Measurements from ENCODE around the gene ATAD3A. TPM values are rescaled to one million over a fixed set of nuclear protein-coding genes. Genes with fewer than 3 reads are reported as not detected.
"Not testable (repeated sequence)": the region's sequence is repeated elsewhere in the genome, so short reads cannot be mapped to it uniquely, and the experiment has no call there.

Gene ATAD3A
- total RNA-seq, 1 donor, result 35.6 TPM

DNA sequence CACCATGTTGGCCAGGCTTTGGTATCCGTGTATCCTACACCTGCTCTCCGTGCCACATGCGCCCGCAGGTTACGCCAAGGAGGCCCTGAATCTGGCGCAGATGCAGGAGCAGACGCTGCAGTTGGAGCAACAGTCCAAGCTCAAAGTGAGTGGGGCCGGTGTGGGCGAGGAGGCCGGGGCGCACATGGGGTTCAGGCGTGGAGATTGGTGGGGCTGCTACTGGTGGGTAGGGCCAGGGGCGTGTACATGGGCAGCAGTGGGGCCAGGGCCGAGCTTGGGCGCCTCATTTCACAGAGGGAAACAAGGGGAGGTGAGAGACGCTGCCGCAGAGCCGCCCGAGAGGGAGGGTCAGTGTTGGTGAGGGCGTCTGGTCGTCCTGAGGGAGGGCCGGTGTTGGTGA, 34.8 kb upstream of the ATAD3A start:
- DNase-seq (ENCODE audit: low read depth), result no peak
- TF ChIP-seq, protein P1, sequence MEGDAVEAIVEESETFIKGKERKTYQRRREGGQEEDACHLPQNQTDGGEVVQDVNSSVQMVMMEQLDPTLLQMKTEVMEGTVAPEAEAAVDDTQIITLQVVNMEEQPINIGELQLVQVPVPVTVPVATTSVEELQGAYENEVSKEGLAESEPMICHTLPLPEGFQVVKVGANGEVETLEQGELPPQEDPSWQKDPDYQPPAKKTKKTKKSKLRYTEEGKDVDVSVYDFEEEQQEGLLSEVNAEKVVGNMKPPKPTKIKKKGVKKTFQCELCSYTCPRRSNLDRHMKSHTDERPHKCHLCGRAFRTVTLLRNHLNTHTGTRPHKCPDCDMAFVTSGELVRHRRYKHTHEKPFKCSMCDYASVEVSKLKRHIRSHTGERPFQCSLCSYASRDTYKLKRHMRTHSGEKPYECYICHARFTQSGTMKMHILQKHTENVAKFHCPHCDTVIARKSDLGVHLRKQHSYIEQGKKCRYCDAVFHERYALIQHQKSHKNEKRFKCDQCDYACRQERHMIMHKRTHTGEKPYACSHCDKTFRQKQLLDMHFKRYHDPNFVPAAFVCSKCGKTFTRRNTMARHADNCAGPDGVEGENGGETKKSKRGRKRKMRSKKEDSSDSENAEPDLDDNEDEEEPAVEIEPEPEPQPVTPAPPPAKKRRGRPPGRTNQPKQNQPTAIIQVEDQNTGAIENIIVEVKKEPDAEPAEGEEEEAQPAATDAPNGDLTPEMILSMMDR (IDR thresholded peaks at IDR 0.05; ENCODE audit: insufficient read depth, low read length), result no peak

DNA sequence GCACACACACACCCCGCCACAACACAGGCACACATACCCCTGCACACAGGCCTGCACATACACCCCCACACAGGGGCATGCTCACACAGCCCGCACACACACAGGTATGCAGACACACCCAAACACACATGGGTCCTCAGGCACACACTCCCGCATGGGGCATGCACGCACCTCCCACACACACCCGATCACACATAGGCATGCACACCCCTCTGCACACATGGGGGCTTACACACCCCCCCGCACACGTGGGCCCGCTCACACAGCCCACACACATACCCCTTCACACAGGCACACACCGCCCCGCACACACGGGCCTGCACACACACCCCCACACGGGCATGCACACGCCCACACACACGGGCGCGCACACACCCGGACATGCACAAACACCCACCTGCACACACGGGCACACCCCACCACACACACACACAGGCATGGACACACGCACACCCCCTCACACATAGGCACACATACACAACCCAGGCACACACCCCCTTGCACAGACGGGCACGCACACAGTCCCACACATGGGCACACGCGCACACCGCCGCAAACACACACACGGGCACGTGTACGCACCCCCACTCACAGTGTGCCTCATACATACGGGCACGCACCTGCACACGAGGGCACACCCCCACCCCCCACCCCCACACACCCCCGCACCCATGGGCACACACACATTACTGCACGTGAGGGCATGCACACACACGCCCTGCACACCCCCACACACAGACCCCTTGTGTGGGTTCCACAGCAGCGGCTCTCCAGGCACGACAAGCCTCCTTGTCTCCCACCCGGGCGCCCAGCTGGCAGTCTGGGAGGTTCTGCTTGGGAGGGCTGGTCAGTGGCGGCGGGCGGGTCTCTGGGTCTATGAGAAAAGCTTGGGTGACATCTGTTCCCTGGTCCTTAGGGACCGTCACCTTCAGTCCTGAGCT, 32.1 kb upstream of the ATAD3A start:
- no peak overlapping the region for H3K4me3 ChIP-seq (ENCODE audit: low read depth, low read length)
- TF ChIP-seq, protein P1 (IDR thresholded peaks at IDR 0.05; ENCODE audit: insufficient read depth, low read length), result no peak
- no peak for DNase-seq (ENCODE audit: low read depth)

More for the DNA sequence above, 34.8 kb upstream of the ATAD3A start:
- H3K4me3 ChIP-seq (ENCODE audit: low read depth, low read length), result no peak overlapping the region

DNA sequence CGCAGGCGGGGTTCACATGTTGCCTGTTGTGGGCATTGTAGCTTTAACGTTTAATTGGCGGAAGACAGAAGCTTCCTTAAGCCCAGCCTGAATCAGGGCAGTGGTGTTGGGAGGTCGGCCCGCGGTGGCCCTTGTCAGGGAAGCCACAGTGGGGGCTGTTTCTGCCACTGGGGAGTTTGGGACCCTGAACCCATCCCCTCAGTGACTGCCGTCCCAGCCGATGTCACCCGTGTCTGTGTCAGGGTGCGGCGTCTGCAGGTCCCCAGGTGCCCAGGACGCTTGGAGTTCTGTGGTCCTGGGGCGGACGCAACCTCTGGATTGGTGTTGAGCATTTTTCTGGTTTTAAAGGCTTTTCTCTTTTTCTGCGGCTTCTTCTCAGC, 31.5 kb upstream of the ATAD3A start:
- H3K4me3 ChIP-seq (ENCODE audit: low read depth, low read length); DNase-seq (ENCODE audit: low read depth): not testable (repeated sequence)

DNA sequence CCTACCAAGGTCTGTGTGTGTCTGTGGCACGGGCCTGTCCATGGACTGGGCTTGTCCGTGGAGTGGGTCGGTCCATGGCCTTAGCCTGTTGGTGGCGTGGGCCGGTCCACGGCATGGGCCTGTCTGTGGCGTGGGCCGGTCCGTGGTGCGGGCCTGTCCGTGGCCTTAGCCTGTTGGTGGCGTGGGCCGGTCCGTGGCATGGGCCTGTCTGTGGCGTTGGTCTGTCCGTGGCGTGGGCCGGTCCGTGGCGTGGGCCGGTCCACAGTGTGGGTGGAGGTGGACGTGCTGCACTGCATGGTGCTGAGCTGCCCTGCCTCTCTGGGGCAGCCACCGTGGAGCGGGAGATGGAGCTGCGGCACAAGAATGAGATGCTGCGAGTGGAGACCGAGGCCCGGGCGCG, 30.2 kb upstream of the ATAD3A start:
- not testable (repeated sequence) for DNase-seq (ENCODE audit: low read depth); H3K4me3 ChIP-seq (ENCODE audit: low read depth, low read length)

DNA sequence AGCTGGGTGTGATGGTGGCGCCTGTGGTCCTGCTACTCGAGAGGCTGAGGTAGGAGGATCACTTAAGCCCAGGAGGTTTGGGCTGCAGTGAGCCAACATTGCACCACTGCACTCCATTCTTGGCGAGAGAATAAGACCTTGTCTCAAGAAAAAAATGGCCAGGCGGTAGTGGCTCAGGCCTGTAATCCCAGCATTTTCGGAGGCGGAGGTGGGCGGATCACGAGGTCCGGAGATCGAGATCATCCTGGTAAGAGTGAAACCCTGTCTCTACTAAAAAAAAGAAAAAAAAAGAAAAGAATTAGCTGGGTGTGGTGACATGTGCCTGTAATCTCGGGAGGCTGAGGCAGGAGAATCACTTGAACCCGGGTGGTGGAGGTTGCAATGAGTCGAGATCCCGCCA, 29.1 kb upstream of the ATAD3A start:
- DNase-seq (ENCODE audit: low read depth), result no peak
- H3K4me3 ChIP-seq (ENCODE audit: low read depth, low read length), result no peak overlapping the region
- TF ChIP-seq, protein P1 (IDR thresholded peaks at IDR 0.05; ENCODE audit: insufficient read depth, low read length), result no peak

DNA sequence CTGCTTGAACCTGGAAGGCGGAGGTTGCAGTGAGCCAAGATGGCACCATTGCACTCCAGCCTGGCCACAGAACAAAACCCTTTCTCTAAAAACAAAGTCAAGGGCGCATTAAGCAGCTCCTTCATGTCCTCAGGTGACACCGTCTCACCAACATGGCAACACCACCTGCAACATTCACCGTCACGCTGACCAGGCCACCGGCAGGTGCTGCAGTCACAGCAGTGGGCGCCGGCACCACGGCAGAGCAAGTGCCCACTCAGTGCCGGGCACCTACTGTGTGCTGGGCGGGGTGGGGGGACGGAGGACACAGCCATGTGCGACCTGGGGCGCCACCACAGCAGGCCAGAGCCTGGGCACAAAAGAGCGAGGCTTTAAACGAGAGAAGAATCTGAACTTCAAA, 28.2 kb upstream of the ATAD3A start:
- TF ChIP-seq, protein P1 (IDR thresholded peaks at IDR 0.05; ENCODE audit: insufficient read depth, low read length), result no peak
- no peak for DNase-seq (ENCODE audit: low read depth)
- no peak overlapping the region for H3K4me3 ChIP-seq (ENCODE audit: low read depth, low read length)

DNA sequence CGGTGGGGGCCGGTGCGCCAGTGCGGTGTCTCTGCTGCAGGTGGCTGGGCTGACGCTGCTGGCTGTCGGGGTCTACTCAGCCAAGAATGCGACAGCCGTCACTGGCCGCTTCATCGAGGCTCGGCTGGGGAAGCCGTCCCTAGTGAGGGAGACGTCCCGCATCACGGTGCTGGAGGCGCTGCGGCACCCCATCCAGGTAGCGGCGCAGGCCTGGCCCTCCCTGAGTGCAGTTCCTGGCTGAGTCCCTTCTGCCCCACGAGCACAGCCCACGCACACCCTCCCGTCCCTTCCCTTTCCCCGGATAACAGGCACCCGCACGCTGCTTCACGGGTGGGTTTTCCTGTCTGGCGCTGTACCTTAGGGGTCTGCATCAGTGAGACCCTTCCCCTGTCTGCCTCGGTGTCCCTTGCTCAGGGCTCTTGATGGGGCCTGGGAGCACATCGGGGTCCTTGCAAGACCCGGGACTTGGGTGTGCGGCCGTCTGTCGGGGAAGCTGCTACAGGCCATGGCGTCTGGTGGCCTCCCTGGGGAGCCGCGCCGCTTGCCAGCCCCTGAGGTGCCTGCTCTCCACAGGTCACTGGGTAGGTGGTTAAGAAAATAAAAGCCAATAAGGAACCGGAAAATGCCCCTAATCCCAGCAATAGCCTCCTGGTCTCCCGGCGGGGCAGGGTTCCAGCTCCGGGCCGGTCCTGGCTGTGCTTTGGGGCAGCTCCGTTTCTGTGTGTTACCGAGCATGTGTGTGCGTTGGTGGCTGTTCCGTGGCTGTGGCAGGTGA, 26.8 kb upstream of the ATAD3A start:
- not testable (repeated sequence) for DNase-seq (ENCODE audit: low read depth)

DNA sequence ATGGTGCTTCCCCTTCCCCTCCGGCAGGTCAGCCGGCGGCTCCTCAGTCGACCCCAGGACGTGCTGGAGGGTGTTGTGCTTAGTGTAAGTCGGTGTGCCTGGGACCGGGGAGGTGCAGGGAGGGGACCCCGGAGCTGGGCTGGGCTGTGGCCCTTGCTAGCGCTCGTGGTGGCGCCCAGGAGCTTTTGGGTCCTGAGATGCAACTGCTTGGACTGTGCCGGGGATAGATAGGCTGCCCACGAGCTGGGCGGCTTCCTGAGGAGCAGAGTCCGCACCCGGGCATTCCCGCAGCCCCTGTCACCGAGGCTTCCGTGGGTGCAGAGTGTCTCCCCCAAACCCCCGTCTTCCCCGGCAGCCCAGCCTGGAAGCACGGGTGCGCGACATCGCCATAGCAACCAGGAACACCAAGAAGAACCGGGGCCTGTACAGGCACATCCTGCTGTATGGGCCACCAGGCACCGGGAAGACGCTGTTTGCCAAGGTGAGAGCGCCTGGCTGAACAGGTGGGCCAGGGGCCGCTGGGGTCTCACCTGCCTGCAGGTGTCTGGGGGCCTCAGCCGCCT, 26.1 kb upstream of the ATAD3A start:
- DNase-seq (ENCODE audit: low read depth); H3K4me3 ChIP-seq (ENCODE audit: low read depth, low read length): not testable (repeated sequence)

More for the DNA sequence above, 26.8 kb upstream of the ATAD3A start:
- H3K4me3 ChIP-seq (ENCODE audit: low read depth, low read length), result not testable (repeated sequence)
